ENCODE measurements around the gene ZFYVE19.

DNA sequence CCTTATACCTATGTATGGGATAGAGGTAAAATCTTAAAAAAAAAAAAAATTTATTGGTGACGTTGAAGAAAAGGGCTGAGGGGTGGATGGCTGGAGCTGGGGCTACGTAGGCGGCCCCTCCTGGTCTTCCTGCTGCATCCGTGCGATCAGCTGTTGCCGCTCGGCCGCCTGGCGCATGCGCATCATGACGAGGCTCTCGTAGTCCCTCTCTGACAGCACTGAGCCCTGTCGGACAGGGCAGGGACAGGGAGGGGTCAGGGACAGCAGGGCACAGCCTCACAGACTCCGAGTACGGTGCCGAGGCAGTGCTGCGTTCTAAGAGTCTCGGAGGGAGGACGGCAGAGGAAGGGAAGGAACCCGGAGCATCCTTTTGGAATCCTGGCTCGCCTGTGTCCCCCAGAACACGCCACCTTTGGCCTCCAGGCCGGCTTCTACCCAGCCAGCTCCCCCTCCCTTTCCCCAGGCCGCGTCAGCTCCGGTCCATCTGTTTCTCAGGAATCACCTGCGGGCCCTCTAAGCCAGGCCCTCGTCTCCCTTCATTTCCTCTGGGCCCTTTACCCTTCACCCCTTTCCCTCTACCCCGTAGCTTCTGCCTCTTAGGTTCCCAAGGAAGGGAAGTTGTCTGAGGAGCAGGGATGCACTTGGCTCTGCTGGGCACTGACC lies 38.9 kb upstream of the ZFYVE19 start:
- TF ChIP-seq EZH2 (IDR thresholded peaks at IDR 0.05; ENCODE audit: low read length, missing control alignments): no peak
- TF ChIP-seq CTCF (conservative IDR thresholded peaks at IDR 0.05 in 1 of 2, IDR thresholded peaks at IDR 0.05 in 1 of 2; ENCODE audit: low read depth in 1 of 2, low read length in 2 of 2): no peak

Data from fibroblast of lung (primary cell).